Glomerular visceral epithelial cell (primary cell): ENCODE data around the gene TRIP13.
"Not testable (repeated sequence)": the region's sequence is repeated elsewhere in the genome, so short reads cannot be mapped to it uniquely, and the experiment has no call there.

Experiments
- DNase-seq: peaks from one replicate; pipeline ENCODE4 v3.0.0-alpha.2; 2016; ENCODE audit errors: extremely low spot score

TRIP13 gene

GRCh38 chr5:918717-919116, 26.0 kb downstream of the TRIP13 start:
- DNase-seq: not testable (repeated sequence)

- DNase-seq: no peak
Measured at GRCh38 chr5:919356-920000, 26.8 kb downstream of the TRIP13 start.

- no peak for DNase-seq
Measured at GRCh38 chr5:920321-920720, 27.6 kb downstream of the TRIP13 start.

- DNase-seq: no peak
Measured at GRCh38 chr5:921456-922435, 29.1 kb downstream of the TRIP13 start.

- no peak for DNase-seq
Measured at GRCh38 chr5:922436-923280, 30.0 kb downstream of the TRIP13 start.

GRCh38 chr5:923281-923873, 30.7 kb downstream of the TRIP13 start:
- peak; percentile 76 for DNase-seq

GRCh38 chr5:926417-927171, 33.9 kb downstream of the TRIP13 start:
- no peak for DNase-seq

- no peak for DNase-seq
Measured at GRCh38 chr5:927172-928015, 34.7 kb downstream of the TRIP13 start.

GRCh38 chr5:929182-929581, 36.5 kb downstream of the TRIP13 start:
- DNase-seq: not testable (repeated sequence)

GRCh38 chr5:929596-929995, 36.9 kb downstream of the TRIP13 start:
- DNase-seq: no peak

GRCh38 chr5:930866-931265, 38.2 kb downstream of the TRIP13 start:
- DNase-seq: no peak

GRCh38 chr5:931570-932145, 39.0 kb downstream of the TRIP13 start:
- no peak for DNase-seq

GRCh38 chr5:932151-932627, 39.5 kb downstream of the TRIP13 start:
- DNase-seq: no peak

GRCh38 chr5:932628-933250, 40.1 kb downstream of the TRIP13 start:
- DNase-seq: no peak

- DNase-seq: no peak
Measured at GRCh38 chr5:933251-933861, 40.7 kb downstream of the TRIP13 start.

GRCh38 chr5:933951-934350, 41.3 kb downstream of the TRIP13 start:
- DNase-seq: not testable (repeated sequence)

- not testable (repeated sequence) for DNase-seq
Measured at GRCh38 chr5:934381-934967, 41.8 kb downstream of the TRIP13 start.

GRCh38 chr5:935510-936084, 42.9 kb downstream of the TRIP13 start:
- DNase-seq: no peak
